Stimulated activated CD8-positive, alpha-beta memory T cell treated with anti-CD3 and anti-CD28 coated beads, Interleukin-4, amount 100 ng/mL, for 24 hours (primary cell): ENCODE data around the gene RAB6D.
"Not testable (repeated sequence)": the region's sequence is repeated elsewhere in the genome, so short reads cannot be mapped to it uniquely, and the experiment has no call there.

Experiments
- DNase-seq: peaks from one replicate; pipeline ENCODE4 v3.0.0-alpha.2; 2020; ENCODE audit warnings: low read depth

The RAB6D gene

GRCh38 chr2:131363703-131364186 is at the start of gene RAB6D:
Gene RAB6D (minus strand): TSS chr2:131364168. CDS start chr2:131363720, 448 bp downstream.
- not testable (repeated sequence) for DNase-seq

- DNase-seq, result no peak
These were observed 49.3 kb upstream of the RAB6D start for GRCh38 chr2:131413148-131413747.

GRCh38 chr2:131410173-131410572 is 46.2 kb upstream of the RAB6D start:
- no peak for DNase-seq

GRCh38 chr2:131408778-131409177 is 44.8 kb upstream of the RAB6D start:
- no peak for DNase-seq

- DNase-seq, result no peak
These were observed 44.2 kb upstream of the RAB6D start for GRCh38 chr2:131408207-131408606.

GRCh38 chr2:131404753-131405152 is 40.8 kb upstream of the RAB6D start:
- DNase-seq, result no peak

GRCh38 chr2:131402320-131403039 is 38.5 kb upstream of the RAB6D start:
- DNase-seq, result no peak

GRCh38 chr2:131400849-131401248 is 36.9 kb upstream of the RAB6D start:
- no peak for DNase-seq

- not testable (repeated sequence) for DNase-seq
These were observed 36.5 kb upstream of the RAB6D start for GRCh38 chr2:131400441-131400840.

- not testable (repeated sequence) for DNase-seq
These were observed 32.2 kb upstream of the RAB6D start for GRCh38 chr2:131396209-131396608.

- not testable (repeated sequence) for DNase-seq
These were observed 31.2 kb upstream of the RAB6D start for GRCh38 chr2:131395024-131395645.

GRCh38 chr2:131394147-131394931 is 30.4 kb upstream of the RAB6D start:
- no peak for DNase-seq

- not testable (repeated sequence) for DNase-seq
These were observed 28.0 kb upstream of the RAB6D start for GRCh38 chr2:131391953-131392352.

- DNase-seq, result not testable (repeated sequence)
These were observed 27.5 kb upstream of the RAB6D start for GRCh38 chr2:131391471-131391870.

GRCh38 chr2:131390495-131391130 is 26.6 kb upstream of the RAB6D start:
- DNase-seq, result not testable (repeated sequence)

- no peak for DNase-seq
These were observed 25.7 kb upstream of the RAB6D start for GRCh38 chr2:131389657-131390056.

GRCh38 chr2:131388834-131389233 is 24.9 kb upstream of the RAB6D start:
- not testable (repeated sequence) for DNase-seq

GRCh38 chr2:131373111-131373510 is 9.1 kb upstream of the RAB6D start:
- not testable (repeated sequence) for DNase-seq

- DNase-seq, result no peak
These were observed 6.0 kb upstream of the RAB6D start for GRCh38 chr2:131369954-131370353.

GRCh38 chr2:131368493-131369066 is 4.6 kb upstream of the RAB6D start:
- DNase-seq, result not testable (repeated sequence)

GRCh38 chr2:131367352-131367751 is 3.4 kb upstream of the RAB6D start:
- no peak for DNase-seq
